Ishikawa (cell line): ENCODE results near the gene COMT.

Experiments used
- CEBPB ChIP-seq: IDR thresholded peaks from 2 replicates; pipeline ENCODE4 v1.6.1; 2012
- EP300 ChIP-seq: IDR thresholded peaks from 2 replicates; pipeline ENCODE4 v1.6.1; 2012; ENCODE audit warnings: borderline replicate concordance
- NFIC ChIP-seq: IDR thresholded peaks from 2 replicates; pipeline ENCODE4 v1.6.1; 2012
- RAD21 ChIP-seq: IDR thresholded peaks from 2 replicates; pipeline ENCODE4 v1.6.1; 2012; ENCODE audit warnings: low read depth
- REST ChIP-seq: IDR thresholded peaks from 2 replicates; pipeline ENCODE4 v1.6.1; 2012; ENCODE audit warnings: low read depth, mild to moderate bottlenecking
- TAF1 ChIP-seq: IDR thresholded peaks from 2 replicates; pipeline ENCODE4 v1.6.1; 2012; ENCODE audit warnings: low read depth, mild to moderate bottlenecking
- TCF12 ChIP-seq: IDR thresholded peaks from 2 replicates; pipeline ENCODE4 v1.6.1; 2012; ENCODE audit warnings: low read depth
- USF1 ChIP-seq: IDR thresholded peaks from 2 replicates; pipeline ENCODE4 v1.6.1; 2012
- ZBTB7A ChIP-seq: IDR thresholded peaks from 2 replicates; pipeline ENCODE4 v1.6.1; 2012; ENCODE audit warnings: low read depth
- TF ChIP-seq, protein P1 (sequence below): IDR thresholded peaks from 2 replicates; pipeline ENCODE4 v1.6.1; 2012

DNA sequence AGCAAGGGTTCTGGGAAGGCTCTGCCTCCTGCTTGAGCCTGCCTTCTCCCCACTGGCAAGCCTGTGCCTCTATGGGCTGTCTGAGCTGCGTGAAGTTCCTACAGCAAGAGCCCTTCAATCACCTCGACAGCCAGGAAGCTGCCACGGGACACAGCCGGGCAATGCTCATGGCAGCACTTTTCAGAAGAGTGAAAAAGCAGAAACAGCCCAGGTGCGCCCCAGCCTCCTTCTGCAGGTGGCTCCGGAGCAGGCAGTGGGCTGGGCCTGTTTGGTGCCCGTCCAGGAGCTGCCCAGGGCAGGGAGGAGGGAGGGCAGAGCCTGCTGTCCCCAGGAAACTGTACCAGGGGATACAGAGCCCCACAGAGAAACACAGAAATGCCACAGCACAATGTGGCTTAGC is 24.6 kb upstream of the COMT start:
- TF ChIP-seq REST (no peak), EP300 (no peak), RAD21 (no peak), USF1 (no peak), TAF1 (no peak), ZBTB7A (no peak), TCF12 (no peak), NFIC (no peak), CEBPB (no peak)
- TF ChIP-seq, protein P1, sequence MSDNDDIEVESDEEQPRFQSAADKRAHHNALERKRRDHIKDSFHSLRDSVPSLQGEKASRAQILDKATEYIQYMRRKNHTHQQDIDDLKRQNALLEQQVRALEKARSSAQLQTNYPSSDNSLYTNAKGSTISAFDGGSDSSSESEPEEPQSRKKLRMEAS, result no peak
